GM19397 (cell line): ENCODE data around the gene ERO1A.

Source experiments
- ATAC-seq: cut with Tn5 transposase; IDR thresholded peaks from one replicate; pipeline ENCODE4 v1.9.1; 2021; ENCODE audit warnings: mild to moderate bottlenecking, moderate library complexity; ENCODE audit not compliant: unreplicated experiment

The ERO1A gene

GRCh38 chr14:52610187-52610586, 85.2 kb downstream of the ERO1A start:
- ATAC-seq, result no peak

GRCh38 chr14:52609445-52610044, 85.8 kb downstream of the ERO1A start:
- no peak for ATAC-seq

GRCh38 chr14:52607061-52607460, 88.3 kb downstream of the ERO1A start:
- no peak for ATAC-seq

GRCh38 chr14:52602131-52602530, 93.2 kb downstream of the ERO1A start:
- ATAC-seq, result no peak

GRCh38 chr14:52599974-52600373, 95.4 kb downstream of the ERO1A start:
- ATAC-seq, result no peak

- no peak for ATAC-seq
These were observed 96.8 kb downstream of the ERO1A start for GRCh38 chr14:52598568-52598967.

GRCh38 chr14:52596861-52597260, 98.5 kb downstream of the ERO1A start:
- no peak for ATAC-seq

GRCh38 chr14:52596320-52596719, 99.0 kb downstream of the ERO1A start:
- ATAC-seq, result no peak

GRCh38 chr14:52590318-52590717, 105.0 kb downstream of the ERO1A start:
- ATAC-seq, result no peak
